HepG2 (cell line): ENCODE data around the gene CDH1. TPM values are rescaled to one million over a fixed set of nuclear protein-coding genes. Genes with fewer than 3 reads are reported as not detected.

Source experiments
- CAMTA2 ChIP-seq: sonication (generic); formaldehyde crosslinking; IDR thresholded peaks from 2 replicates; pipeline ENCODE4 v1.4.0; 2020; ENCODE audit warnings: mild to moderate bottlenecking, missing genetic modification reagents, borderline replicate concordance
- CENPBD1 ChIP-seq: sonication (generic); formaldehyde crosslinking; IDR thresholded peaks from 2 replicates; pipeline ENCODE4 v1.8.0; 2022; ENCODE audit warnings: missing genetic modification reagents, low read depth, mild to moderate bottlenecking, borderline replicate concordance
- DPF2 ChIP-seq: sonication (generic); formaldehyde crosslinking; IDR thresholded peaks from 2 replicates; pipeline ENCODE4 v1.4.0; 2020; ENCODE audit warnings: mild to moderate bottlenecking, low read depth, missing genetic modification reagents, borderline replicate concordance
- EZH2 ChIP-seq: conservative IDR thresholded peaks from 2 replicates; pipeline ENCODE4 v1.6.1; 2012; ENCODE audit warnings: mild to moderate bottlenecking, low read depth, low read length, moderate library complexity
- GMEB2 ChIP-seq: IDR thresholded peaks from 2 replicates; pipeline ENCODE4 v1.6.1; 2016; ENCODE audit warnings: missing biosample characterization, missing genetic modification reagents, low read depth
- PAWR ChIP-seq: sonication (generic); formaldehyde crosslinking; IDR thresholded peaks from 2 replicates; pipeline ENCODE4 v1.4.0; 2020; ENCODE audit warnings: missing genetic modification reagents, mild to moderate bottlenecking, borderline replicate concordance
- PHF5A ChIP-seq: IDR thresholded peaks from one replicate; pipeline ENCODE4 v1.6.1; 2018; ENCODE audit warnings: low read depth, missing genetic modification reagents; ENCODE audit not compliant: unreplicated experiment
- RARG ChIP-seq: sonication (generic); formaldehyde crosslinking; IDR thresholded peaks from 2 replicates; pipeline ENCODE4 v1.4.0; 2020; ENCODE audit warnings: low read depth, mild to moderate bottlenecking, missing genetic modification reagents
- SETDB1 ChIP-seq: sonication (generic); formaldehyde crosslinking; IDR thresholded peaks from 2 replicates; pipeline ENCODE4 v1.5.1; 2020; ENCODE audit warnings: missing genetic modification reagents, mild to moderate bottlenecking, borderline replicate concordance
- SRSF1 ChIP-seq: fragments of 200-400 bp; formaldehyde crosslinking; optimal IDR thresholded peaks from 2 replicates; pipeline ENCODE3; 2017; ENCODE audit warnings: mild to moderate bottlenecking, low read depth, low read length, moderate library complexity
- TRIM22 ChIP-seq: fragments of 450-650 bp; IDR thresholded peaks from 2 replicates; pipeline ENCODE4 v1.6.1; 2017
- ZBTB43 ChIP-seq: sonication (generic); formaldehyde crosslinking; conservative IDR thresholded peaks from 2 replicates; pipeline ENCODE4 v1.4.0; 2020; ENCODE audit warnings: missing genetic modification reagents
- ZNF33B ChIP-seq: sonication (generic); formaldehyde crosslinking; IDR thresholded peaks from 2 replicates; pipeline ENCODE4 v1.5.1; 2020; ENCODE audit warnings: mild to moderate bottlenecking, missing genetic modification reagents
- polyA plus RNA-seq, 8 experiments: library from polyadenylated mRNA; depleted of rRNA in 3 of 8; stranded (reverse) in 7 of 8; unstranded in 1 of 8; fragments of >200 nt; fragmentation: Illumina TruSeq in 4 of 8; extraction: Trizol in 4 of 8; gene quantifications; 2 replicates each; pipeline versions ENCODE4 v1.2.1 to v1.2.3, GENCODE V29; 2011 to 2016; ENCODE audit warnings: low read depth in 4 of 8, missing spikeins in 1 of 8, mixed read lengths in 1 of 8; ENCODE audit not compliant: insufficient read depth in 1 of 8
- total RNA-seq, 5 experiments: library from RNA; depleted of rRNA; stranded (reverse); fragments of >200 nt; fragmentation: Illumina TruSeq; extraction: Trizol; gene quantifications; 2 replicates each; pipeline ENCODE4 v1.2.3, GENCODE V29; 2016; ENCODE audit warnings: low read depth in 1 of 5
- TF ChIP-seq, protein P1 (sequence below), 2 experiments: fragments of 450-650 bp in 1 of 2; sonication (generic) in 1 of 2; formaldehyde crosslinking; IDR thresholded peaks; 2 replicates each; pipeline versions ENCODE4 v1.5.0 to v1.8.0; 2020 to 2022; ENCODE audit warnings: mild to moderate bottlenecking in 1 of 2, missing genetic modification reagents in 1 of 2
- TF ChIP-seq, protein P2 (sequence below): sonication (generic); formaldehyde crosslinking; IDR thresholded peaks from 2 replicates; pipeline ENCODE4; 2020; ENCODE audit warnings: missing genetic modification reagents, mild to moderate bottlenecking, borderline replicate concordance
- TF ChIP-seq, protein P3 (sequence below): sonication (generic); formaldehyde crosslinking; IDR thresholded peaks from 2 replicates; pipeline ENCODE4 v1.4.0; 2020; ENCODE audit warnings: missing genetic modification reagents

CDH1 gene
- total and polyA plus RNA-seq, 2 of the 13 experiments (the other 11 are each of a cell fraction or from before 2014, with no cell fraction given) = 0.95 to 9.8 TPM

DNA sequence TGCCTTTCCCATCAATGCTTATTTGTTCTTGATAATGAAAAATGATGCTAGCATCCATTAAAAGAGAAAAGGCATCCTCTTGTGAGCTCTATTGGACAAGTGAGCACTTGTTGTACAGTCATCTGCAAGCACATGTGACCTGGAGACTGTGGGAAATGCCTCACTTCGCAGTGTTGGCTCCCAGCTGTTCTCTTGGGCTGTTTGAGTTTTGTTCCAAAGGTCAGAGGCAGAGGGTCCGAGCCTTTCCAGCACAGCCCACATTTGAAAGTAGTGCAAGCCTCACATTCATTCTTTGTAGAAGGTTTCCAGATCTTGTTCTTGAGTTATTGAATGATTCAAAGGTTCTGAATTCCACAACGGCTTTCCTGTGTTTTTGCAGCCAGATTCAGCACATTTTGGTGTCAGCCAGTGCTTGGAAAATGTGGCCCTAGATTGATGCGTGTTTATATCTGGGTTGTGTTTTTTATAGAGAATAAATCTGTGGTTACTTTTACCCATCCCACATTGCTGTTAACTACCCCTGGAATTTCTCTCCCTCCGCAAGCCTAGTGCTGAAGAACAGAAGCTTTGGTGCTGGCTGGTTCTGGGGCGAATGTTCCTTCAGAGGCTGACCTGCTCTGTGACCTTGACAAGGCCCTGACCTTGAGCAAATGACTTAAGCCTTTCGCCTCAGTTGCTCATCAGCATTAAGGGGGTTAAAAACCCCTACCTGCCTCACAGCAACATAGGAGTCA lies 49.8 kb downstream of the CDH1 start (continued):
- no peak for TF ChIP-seq GMEB2
- no peak for TF ChIP-seq SETDB1
- no peak for TF ChIP-seq ZNF33B
- no peak for TF ChIP-seq EZH2
- no peak for TF ChIP-seq CENPBD1 (CRISPR knock-in tag)
- TF ChIP-seq CAMTA2 (CRISPR knock-in tag) = no peak
- no peak for TF ChIP-seq RARG (CRISPR knock-in tag)
- TF ChIP-seq, protein P1, sequence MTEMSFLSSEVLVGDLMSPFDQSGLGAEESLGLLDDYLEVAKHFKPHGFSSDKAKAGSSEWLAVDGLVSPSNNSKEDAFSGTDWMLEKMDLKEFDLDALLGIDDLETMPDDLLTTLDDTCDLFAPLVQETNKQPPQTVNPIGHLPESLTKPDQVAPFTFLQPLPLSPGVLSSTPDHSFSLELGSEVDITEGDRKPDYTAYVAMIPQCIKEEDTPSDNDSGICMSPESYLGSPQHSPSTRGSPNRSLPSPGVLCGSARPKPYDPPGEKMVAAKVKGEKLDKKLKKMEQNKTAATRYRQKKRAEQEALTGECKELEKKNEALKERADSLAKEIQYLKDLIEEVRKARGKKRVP (CRISPR knock-in tag; IDR thresholded peaks at IDR 0.05) = no peak
- no peak for TF ChIP-seq PAWR (CRISPR knock-in tag)
- TF ChIP-seq, protein P2, sequence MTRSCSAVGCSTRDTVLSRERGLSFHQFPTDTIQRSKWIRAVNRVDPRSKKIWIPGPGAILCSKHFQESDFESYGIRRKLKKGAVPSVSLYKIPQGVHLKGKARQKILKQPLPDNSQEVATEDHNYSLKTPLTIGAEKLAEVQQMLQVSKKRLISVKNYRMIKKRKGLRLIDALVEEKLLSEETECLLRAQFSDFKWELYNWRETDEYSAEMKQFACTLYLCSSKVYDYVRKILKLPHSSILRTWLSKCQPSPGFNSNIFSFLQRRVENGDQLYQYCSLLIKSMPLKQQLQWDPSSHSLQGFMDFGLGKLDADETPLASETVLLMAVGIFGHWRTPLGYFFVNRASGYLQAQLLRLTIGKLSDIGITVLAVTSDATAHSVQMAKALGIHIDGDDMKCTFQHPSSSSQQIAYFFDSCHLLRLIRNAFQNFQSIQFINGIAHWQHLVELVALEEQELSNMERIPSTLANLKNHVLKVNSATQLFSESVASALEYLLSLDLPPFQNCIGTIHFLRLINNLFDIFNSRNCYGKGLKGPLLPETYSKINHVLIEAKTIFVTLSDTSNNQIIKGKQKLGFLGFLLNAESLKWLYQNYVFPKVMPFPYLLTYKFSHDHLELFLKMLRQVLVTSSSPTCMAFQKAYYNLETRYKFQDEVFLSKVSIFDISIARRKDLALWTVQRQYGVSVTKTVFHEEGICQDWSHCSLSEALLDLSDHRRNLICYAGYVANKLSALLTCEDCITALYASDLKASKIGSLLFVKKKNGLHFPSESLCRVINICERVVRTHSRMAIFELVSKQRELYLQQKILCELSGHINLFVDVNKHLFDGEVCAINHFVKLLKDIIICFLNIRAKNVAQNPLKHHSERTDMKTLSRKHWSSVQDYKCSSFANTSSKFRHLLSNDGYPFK = no peak
- TF ChIP-seq SRSF1 = no peak
- TF ChIP-seq TRIM22 = no peak
- TF ChIP-seq ZBTB43 (CRISPR knock-in tag) = peak; percentile 86
- no peak; the same call in 1 of the 2 replicates for TF ChIP-seq DPF2
- peak; percentile 65 for TF ChIP-seq PHF5A (CRISPR knock-in tag)
- TF ChIP-seq, protein P3, sequence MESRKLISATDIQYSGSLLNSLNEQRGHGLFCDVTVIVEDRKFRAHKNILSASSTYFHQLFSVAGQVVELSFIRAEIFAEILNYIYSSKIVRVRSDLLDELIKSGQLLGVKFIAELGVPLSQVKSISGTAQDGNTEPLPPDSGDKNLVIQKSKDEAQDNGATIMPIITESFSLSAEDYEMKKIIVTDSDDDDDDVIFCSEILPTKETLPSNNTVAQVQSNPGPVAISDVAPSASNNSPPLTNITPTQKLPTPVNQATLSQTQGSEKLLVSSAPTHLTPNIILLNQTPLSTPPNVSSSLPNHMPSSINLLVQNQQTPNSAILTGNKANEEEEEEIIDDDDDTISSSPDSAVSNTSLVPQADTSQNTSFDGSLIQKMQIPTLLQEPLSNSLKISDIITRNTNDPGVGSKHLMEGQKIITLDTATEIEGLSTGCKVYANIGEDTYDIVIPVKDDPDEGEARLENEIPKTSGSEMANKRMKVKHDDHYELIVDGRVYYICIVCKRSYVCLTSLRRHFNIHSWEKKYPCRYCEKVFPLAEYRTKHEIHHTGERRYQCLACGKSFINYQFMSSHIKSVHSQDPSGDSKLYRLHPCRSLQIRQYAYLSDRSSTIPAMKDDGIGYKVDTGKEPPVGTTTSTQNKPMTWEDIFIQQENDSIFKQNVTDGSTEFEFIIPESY (CRISPR knock-in tag) = no peak
